GM12878 (cell line): ENCODE data around the gene CARD14.

Experiments used
- ATF7 ChIP-seq: fragments of 450-650 bp; IDR thresholded peaks from 2 replicates; pipeline ENCODE4 v1.6.1; 2016; ENCODE audit warnings: low read depth, mild to moderate bottlenecking
- TF ChIP-seq, protein P1 (sequence below): fragments of 150-350 bp; IDR thresholded peaks from 2 replicates; pipeline ENCODE4 v1.6.1; 2016; ENCODE audit warnings: low read depth, low read length

DNA sequence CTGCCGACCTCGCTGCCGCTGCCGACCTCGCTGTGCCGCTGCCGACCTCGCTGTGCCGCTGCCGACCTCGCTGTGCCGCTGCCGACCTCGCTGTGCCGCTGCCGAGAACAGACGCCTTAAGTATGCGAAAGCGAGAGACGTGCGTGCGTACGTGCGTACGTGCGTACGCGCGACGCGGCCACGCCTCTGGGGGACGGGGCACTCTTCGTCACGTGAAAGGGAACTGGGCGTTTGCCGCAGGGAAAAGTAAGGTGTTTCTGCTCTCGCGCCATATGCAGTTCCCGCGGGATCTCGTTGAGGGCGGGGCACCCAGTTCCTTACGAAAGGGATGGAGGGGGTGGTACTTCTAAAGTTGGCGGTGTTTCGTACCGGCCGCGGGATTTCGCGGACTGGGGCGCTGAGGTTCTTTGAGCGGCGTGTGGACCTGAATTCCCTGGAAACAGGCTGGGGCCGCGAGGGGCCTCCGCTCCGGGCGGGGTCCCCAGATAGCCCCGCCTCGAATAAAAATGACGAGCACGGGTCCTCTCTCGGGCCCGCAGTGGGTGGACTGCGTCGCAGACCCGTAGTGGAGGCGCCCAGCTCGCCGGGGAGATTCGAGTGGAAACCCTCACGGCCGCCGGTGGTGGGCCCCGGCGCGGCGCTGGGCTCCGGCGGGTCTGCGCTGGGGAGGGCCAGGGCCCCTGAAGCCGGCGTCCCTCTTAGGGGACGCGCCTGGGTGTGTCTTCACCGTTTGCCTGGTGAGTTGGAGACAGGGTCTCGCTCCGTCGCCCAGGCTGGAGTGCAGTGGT is 22.6 kb upstream of the CARD14 start, which contains the start of gene EIF4A3:
- TF ChIP-seq, protein P1, sequence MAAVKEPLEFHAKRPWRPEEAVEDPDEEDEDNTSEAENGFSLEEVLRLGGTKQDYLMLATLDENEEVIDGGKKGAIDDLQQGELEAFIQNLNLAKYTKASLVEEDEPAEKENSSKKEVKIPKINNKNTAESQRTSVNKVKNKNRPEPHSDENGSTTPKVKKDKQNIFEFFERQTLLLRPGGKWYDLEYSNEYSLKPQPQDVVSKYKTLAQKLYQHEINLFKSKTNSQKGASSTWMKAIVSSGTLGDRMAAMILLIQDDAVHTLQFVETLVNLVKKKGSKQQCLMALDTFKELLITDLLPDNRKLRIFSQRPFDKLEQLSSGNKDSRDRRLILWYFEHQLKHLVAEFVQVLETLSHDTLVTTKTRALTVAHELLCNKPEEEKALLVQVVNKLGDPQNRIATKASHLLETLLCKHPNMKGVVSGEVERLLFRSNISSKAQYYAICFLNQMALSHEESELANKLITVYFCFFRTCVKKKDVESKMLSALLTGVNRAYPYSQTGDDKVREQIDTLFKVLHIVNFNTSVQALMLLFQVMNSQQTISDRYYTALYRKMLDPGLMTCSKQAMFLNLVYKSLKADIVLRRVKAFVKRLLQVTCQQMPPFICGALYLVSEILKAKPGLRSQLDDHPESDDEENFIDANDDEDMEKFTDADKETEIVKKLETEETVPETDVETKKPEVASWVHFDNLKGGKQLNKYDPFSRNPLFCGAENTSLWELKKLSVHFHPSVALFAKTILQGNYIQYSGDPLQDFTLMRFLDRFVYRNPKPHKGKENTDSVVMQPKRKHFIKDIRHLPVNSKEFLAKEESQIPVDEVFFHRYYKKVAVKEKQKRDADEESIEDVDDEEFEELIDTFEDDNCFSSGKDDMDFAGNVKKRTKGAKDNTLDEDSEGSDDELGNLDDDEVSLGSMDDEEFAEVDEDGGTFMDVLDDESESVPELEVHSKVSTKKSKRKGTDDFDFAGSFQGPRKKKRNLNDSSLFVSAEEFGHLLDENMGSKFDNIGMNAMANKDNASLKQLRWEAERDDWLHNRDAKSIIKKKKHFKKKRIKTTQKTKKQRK = no peak
- 0 out of 2 replicates have a peak, but pooled peaks have one; percentile 13 for TF ChIP-seq ATF7
